Tibial nerve (tissue), 4 donors: ENCODE measurements around the gene SMIM35. TPM values are rescaled to one million over a fixed set of nuclear protein-coding genes. Genes with fewer than 3 reads are reported as not detected.

Experiments
- DNase-seq, 2 donors: peaks; one replicate each; pipeline ENCODE4 v3.0.0-alpha.2; 2019; ENCODE audit warnings: low spot score in 2 of 2
- H3K27ac ChIP-seq, 4 donors: fragments of 200-600 bp; sonication (generic) in 3 of 4; one replicate each; pipeline ENCODE4 v1.5.1; 2017 to 2019; ENCODE audit warnings: mild to moderate bottlenecking in 1 of 4
- H3K27me3 ChIP-seq, 2 donors: fragments of 200-600 bp; sonication (generic) in 1 of 2; one replicate each; pipeline versions ENCODE4 v1.5.1 to v1.6.0; 2017 to 2019
- H3K36me3 ChIP-seq, 3 donors: fragments of 200-600 bp; sonication (generic); one replicate each; pipeline ENCODE4 v1.5.1; 2018 to 2019
- H3K4me1 ChIP-seq, 4 donors: fragments of 200-600 bp; sonication (generic) in 3 of 4; one replicate each; pipeline ENCODE4 v1.5.1; 2017 to 2019
- H3K4me3 ChIP-seq, 4 donors: fragments of 200-600 bp; sonication (generic) in 3 of 4; one replicate each; pipeline ENCODE4 v1.5.1; 2017 to 2019; ENCODE audit warnings: mild to moderate bottlenecking in 1 of 4, moderate library complexity in 1 of 4
- H3K9me3 ChIP-seq, 4 donors: fragments of 200-600 bp; sonication (generic) in 3 of 4; one replicate each; pipeline ENCODE4 v1.5.1; 2017 to 2019
- CTCF ChIP-seq, 5 experiments: fragments of 200-600 bp in 3 of 5; fragments of 450-650 bp in 2 of 5; sonication (generic) in 3 of 5; IDR thresholded peaks; one replicate each; pipeline ENCODE4 v1.5.1; 2016 to 2019; ENCODE audit warnings: antibody characterized with exemption in 5 of 5, mild to moderate bottlenecking in 3 of 5, moderate library complexity in 2 of 5
- EP300 ChIP-seq, 2 donors: sonication (generic); formaldehyde crosslinking; IDR thresholded peaks; one replicate each; pipeline ENCODE4 v1.6.1; 2017; ENCODE audit warnings: antibody characterized with exemption in 2 of 2, mild to moderate bottlenecking in 1 of 2
- POLR2A ChIP-seq, 2 donors: fragments of 450-650 bp; IDR thresholded peaks; one replicate each; pipeline ENCODE4 v1.6.1; 2017; ENCODE audit warnings: antibody characterized with exemption in 2 of 2, mild to moderate bottlenecking in 2 of 2, moderate library complexity in 2 of 2
- WGBS, 2 donors: methylation state at CpG; one replicate each; pipeline ENCODE4 v1.1.5; 2018; 5-methylcytosine and 5-hydroxymethylcytosine counted together
- total RNA-seq, 4 donors: library from RNA; depleted of rRNA; stranded (reverse); fragments of >200 nt; gene quantifications; one replicate each; pipeline ENCODE4 v1.1.0, GENCODE V29; 2016

SMIM35 gene
- total RNA-seq, 4 donors from 2014 or later: not detected

- Histone ChIP-seq H3K4me1 (no peaks in the 10 kb centered on the region), H3K36me3 (no peaks in the 10 kb centered on the region), H3K4me3 (no peak overlapping the region), H3K9me3 (no peaks in the 10 kb centered on the region), H3K27me3 (no peaks in the 10 kb centered on the region), H3K27ac (no peak overlapping the region)
- no peak for DNase-seq
- 52 to 87% methylated on average over 4 to 5 of the region's 5 CpGs for WGBS, 2 donors
- TF ChIP-seq EP300 (IDR thresholded peaks at IDR 0.05) (no peak), CTCF (IDR thresholded peaks at IDR 0.05) (no peak), POLR2A (IDR thresholded peaks at IDR 0.05) (no peak)
These were observed 21.8 kb upstream of the SMIM35 start for GRCh38 chr11:118108513-118108912.

GRCh38 chr11:118106789-118107335, 20.1 kb upstream of the SMIM35 start:
- no peak for DNase-seq
- Histone ChIP-seq H3K27ac (no peak overlapping the region), H3K4me3 (no peak overlapping the region), H3K36me3 (no peaks in the 10 kb centered on the region), H3K4me1 (no peaks in the 10 kb centered on the region), H3K27me3 (no peaks in the 10 kb centered on the region), H3K9me3 (no peaks in the 10 kb centered on the region)
- TF ChIP-seq EP300 (IDR thresholded peaks at IDR 0.05) (no peak), CTCF (IDR thresholded peaks at IDR 0.05) (no peak), POLR2A (IDR thresholded peaks at IDR 0.05) (no peak)
- WGBS, 2 donors: 79 to 83% methylated on average over 2 of the region's 2 CpGs

- Histone ChIP-seq H3K36me3 (no peaks in the 10 kb centered on the region), H3K27ac (no peak overlapping the region), H3K9me3 (no peaks in the 10 kb centered on the region), H3K4me1 (no peaks in the 10 kb centered on the region), H3K27me3 (no peaks in the 10 kb centered on the region), H3K4me3 (no peak overlapping the region)
- 55 to 63% methylated on average over 4 of the region's 4 CpGs for WGBS, 2 donors
- no peak for DNase-seq
- no peak for TF ChIP-seq CTCF (IDR thresholded peaks at IDR 0.05)
- TF ChIP-seq EP300 (IDR thresholded peaks at IDR 0.05): no peak
- TF ChIP-seq POLR2A (IDR thresholded peaks at IDR 0.05): no peak
These were observed 19.0 kb upstream of the SMIM35 start for GRCh38 chr11:118105657-118106305.

GRCh38 chr11:118104491-118104890, 17.7 kb upstream of the SMIM35 start:
- TF ChIP-seq CTCF (IDR thresholded peaks at IDR 0.05) (no peak), EP300 (IDR thresholded peaks at IDR 0.05) (no peak), POLR2A (IDR thresholded peaks at IDR 0.05) (no peak)
- Histone ChIP-seq H3K9me3 (no peaks in the 10 kb centered on the region), H3K4me1 (no peaks in the 10 kb centered on the region), H3K4me3 (no peak overlapping the region), H3K27ac (no peak overlapping the region), H3K27me3 (no peaks in the 10 kb centered on the region), H3K36me3 (no peaks in the 10 kb centered on the region)
- WGBS, 2 donors: 94 to 95% methylated on average over 6 of the region's 6 CpGs
- DNase-seq: no peak

GRCh38 chr11:118102721-118103261, 16.0 kb upstream of the SMIM35 start:
- Histone ChIP-seq H3K27ac (no peak overlapping the region), H3K4me3 (no peak overlapping the region), H3K9me3 (no peaks in the 10 kb centered on the region), H3K27me3 (no peaks in the 10 kb centered on the region), H3K4me1 (no peaks in the 10 kb centered on the region), H3K36me3 (no peaks in the 10 kb centered on the region)
- DNase-seq: no peak
- WGBS, 2 donors: 67 to 68% methylated on average over 13 of the region's 13 CpGs
- TF ChIP-seq POLR2A (IDR thresholded peaks at IDR 0.05) (no peak), EP300 (IDR thresholded peaks at IDR 0.05) (no peak), CTCF (IDR thresholded peaks at IDR 0.05) (no peak)
